ENCODE results near the gene GAN.

GAN gene

DNA sequence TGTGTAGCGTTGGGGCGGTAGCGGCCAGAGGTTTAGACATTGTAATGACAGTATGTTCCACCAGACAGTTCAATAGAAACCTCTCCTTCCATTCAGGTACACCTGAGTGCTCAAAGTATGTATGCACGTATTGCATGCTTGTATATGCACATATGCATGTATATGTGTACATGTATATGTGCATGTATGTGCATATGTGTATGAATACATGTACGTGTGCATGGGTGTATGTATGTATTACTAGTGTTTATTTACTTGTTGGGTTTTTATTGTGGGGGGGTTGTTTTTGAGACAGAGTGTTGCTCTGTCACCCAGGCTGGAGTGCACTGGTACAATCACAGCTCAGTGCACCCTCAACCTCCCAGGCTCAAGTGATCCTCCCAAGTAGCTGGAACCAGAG is 46.3 kb upstream of the GAN start:
- H3K27me3 ChIP-seq (ENCODE audit: insufficient read depth, poor library complexity, severe bottlenecking), result no peaks in the 10 kb centered on the region
- no peak for DNase-seq (ENCODE audit: low read depth in 1 of 2, low spot score in 1 of 2)

GRCh38 chr16:81273223-81273950 is 41.4 kb upstream of the GAN start:
- Histone ChIP-seq H3K4me3 (replicated peaks; ENCODE audit: insufficient read depth, low read length) (no peak overlapping the region), H3K27me3 (ENCODE audit: insufficient read depth, poor library complexity, severe bottlenecking) (no peaks in the 10 kb centered on the region), H3K27ac (replicated peaks) (no peak overlapping the region)
- DNase-seq (ENCODE audit: low read depth in 1 of 2, low spot score in 1 of 2), result no peak
- TF ChIP-seq GABPA (IDR thresholded peaks at IDR 0.05; ENCODE audit: low read depth) (no peak), REST (IDR thresholded peaks at IDR 0.05; ENCODE audit: insufficient replicate concordance, low read depth) (no peak), POLR2AphosphoS5 (IDR thresholded peaks at IDR 0.05; ENCODE audit: low read depth) (no peak), CTCF (IDR thresholded peaks at IDR 0.05; ENCODE audit: insufficient read depth, low read length) (no peak), SPI1 (IDR thresholded peaks at IDR 0.05; ENCODE audit: borderline replicate concordance, low read depth) (no peak)

More for the DNA sequence above, 46.3 kb upstream of the GAN start:
- Histone ChIP-seq H3K4me3 (replicated peaks; ENCODE audit: insufficient read depth, low read length) (no peak overlapping the region), H3K27ac (replicated peaks) (no peak overlapping the region)
- TF ChIP-seq POLR2AphosphoS5 (IDR thresholded peaks at IDR 0.05; ENCODE audit: low read depth) (no peak), CTCF (IDR thresholded peaks at IDR 0.05; ENCODE audit: insufficient read depth, low read length) (no peak), GABPA (IDR thresholded peaks at IDR 0.05; ENCODE audit: low read depth) (no peak), SPI1 (IDR thresholded peaks at IDR 0.05; ENCODE audit: borderline replicate concordance, low read depth) (no peak), REST (IDR thresholded peaks at IDR 0.05; ENCODE audit: insufficient replicate concordance, low read depth) (no peak)

DNA sequence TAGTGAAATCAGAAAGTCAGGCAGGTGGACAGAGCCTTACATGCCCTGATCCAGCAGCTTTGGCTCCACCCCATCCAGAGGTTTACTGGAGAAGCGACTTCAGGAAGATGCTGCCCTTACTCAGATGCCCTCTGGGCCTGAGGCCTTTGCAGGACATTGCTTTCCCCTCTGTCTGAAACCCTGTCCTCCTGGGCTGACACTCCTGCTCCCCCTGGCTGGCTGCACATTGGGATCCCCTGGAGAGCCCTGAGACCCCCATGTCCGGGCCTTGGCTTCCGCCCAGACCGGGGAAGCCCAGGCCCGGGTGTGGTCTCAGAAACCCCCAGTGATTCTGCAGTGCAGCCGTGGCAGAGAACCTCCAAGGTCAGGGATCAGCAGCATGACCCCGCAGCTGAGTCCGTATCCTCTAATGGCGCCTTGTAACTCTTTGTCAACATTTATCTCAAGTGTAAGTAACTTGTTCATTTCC is 39.7 kb upstream of the GAN start:
- no peak for DNase-seq (ENCODE audit: low read depth in 1 of 2, low spot score in 1 of 2)
- Histone ChIP-seq H3K27me3 (ENCODE audit: insufficient read depth, poor library complexity, severe bottlenecking) (no peaks in the 10 kb centered on the region), H3K27ac (replicated peaks) (no peak overlapping the region), H3K4me3 (replicated peaks; ENCODE audit: insufficient read depth, low read length) (no peak overlapping the region)
- TF ChIP-seq CTCF (IDR thresholded peaks at IDR 0.05; ENCODE audit: insufficient read depth, low read length) (no peak), POLR2AphosphoS5 (IDR thresholded peaks at IDR 0.05; ENCODE audit: low read depth) (no peak), GABPA (IDR thresholded peaks at IDR 0.05; ENCODE audit: low read depth) (no peak), REST (IDR thresholded peaks at IDR 0.05; ENCODE audit: insufficient replicate concordance, low read depth) (no peak), SPI1 (IDR thresholded peaks at IDR 0.05; ENCODE audit: borderline replicate concordance, low read depth) (no peak)

Measured in HL-60 (cell line).